HG02588 (cell line): Measurements from ENCODE around the gene FBXO24.

Source experiments
- ATAC-seq: cut with Tn5 transposase; IDR thresholded peaks from one replicate; pipeline ENCODE4 v1.9.1; 2021; ENCODE audit warnings: mild to moderate bottlenecking, moderate library complexity; ENCODE audit not compliant: unreplicated experiment

The FBXO24 gene

DNA sequence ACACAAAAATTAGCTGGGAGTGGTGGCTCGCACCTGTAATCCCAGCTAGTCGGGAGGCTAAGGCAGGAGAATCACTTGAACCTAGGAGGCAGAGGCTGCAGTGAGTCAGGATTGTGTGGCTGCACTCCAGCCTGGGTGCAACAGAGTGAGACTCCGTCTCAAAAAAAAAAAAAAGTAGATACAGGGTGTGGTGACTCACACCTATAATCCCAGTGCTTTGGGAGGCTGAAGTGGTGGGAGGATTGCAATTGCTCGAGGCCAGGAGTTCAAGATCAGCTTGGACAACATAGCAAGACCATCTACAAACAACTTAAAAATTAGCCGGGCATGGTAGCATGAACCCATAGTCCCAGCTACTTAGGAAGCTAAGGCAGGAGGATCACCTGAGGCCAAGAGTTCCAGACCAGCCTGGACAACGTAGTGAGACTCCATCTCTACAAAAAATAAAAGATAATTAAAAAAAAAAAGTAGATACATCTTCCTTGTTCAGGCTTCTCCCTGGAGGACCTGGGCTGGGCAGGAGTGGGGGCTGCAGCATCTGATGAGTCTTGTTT lies 28.3 kb downstream of the FBXO24 start:
- ATAC-seq = no peak

DNA sequence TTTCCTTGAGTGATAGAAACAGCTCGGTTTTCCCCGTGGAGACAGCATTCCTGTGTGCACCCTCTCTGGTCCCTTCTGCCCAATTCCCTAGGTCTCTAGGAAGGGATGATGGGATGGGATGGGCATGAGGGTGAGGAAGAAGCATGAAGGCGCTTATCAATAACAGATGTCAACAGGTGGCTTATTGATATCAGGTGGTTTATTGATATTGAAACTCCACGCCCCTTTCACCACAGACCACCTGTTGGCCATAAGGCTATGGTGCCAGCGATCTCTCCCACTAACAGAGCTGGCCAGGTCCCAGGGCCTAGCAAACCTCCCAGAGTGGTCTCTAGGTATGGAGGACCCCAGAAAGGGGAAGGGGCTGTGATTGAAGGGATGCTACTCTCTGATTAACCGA lies 34.1 kb downstream of the FBXO24 start:
- no peak for ATAC-seq

DNA sequence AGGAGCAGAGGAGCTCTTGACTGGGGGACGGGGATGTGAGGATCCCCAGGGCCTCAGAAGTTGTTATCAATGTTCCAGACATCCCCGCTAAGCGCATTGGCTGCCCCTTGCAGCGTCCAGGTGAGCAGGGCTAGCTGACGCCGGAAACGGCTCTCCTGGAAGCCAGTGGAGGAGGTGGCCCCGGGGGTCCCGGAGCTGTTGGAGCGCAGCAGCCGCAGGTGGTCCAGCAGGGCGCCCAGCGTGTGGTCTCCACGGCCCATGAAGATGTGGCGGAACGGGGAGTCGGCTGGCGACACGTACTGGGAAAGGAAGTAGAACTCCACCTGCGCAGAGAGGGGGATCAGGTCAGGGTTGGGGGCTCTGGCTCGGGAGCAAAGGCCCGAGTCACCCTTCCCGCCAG lies 34.7 kb downstream of the FBXO24 start:
- no peak for ATAC-seq

DNA sequence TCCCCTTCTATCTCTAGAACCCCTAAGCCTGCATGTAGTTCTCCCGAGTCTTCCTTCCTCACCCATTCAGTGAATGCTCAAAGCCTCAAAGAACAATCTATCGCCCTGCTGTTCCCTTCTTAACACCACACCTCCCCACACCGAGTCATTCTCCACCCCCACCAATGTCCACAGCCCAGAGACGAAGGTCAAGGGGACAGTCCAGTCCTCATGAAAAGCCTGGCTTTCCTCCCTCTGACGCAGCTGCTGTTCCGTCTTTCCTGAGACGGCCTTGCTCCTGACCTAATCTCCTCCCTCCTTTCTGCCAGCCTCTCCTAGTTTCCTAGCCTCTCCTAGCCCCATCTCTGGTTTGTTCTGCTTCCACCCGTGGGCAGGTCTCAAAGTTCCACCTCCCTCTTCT lies 35.4 kb downstream of the FBXO24 start:
- ATAC-seq = no peak

DNA sequence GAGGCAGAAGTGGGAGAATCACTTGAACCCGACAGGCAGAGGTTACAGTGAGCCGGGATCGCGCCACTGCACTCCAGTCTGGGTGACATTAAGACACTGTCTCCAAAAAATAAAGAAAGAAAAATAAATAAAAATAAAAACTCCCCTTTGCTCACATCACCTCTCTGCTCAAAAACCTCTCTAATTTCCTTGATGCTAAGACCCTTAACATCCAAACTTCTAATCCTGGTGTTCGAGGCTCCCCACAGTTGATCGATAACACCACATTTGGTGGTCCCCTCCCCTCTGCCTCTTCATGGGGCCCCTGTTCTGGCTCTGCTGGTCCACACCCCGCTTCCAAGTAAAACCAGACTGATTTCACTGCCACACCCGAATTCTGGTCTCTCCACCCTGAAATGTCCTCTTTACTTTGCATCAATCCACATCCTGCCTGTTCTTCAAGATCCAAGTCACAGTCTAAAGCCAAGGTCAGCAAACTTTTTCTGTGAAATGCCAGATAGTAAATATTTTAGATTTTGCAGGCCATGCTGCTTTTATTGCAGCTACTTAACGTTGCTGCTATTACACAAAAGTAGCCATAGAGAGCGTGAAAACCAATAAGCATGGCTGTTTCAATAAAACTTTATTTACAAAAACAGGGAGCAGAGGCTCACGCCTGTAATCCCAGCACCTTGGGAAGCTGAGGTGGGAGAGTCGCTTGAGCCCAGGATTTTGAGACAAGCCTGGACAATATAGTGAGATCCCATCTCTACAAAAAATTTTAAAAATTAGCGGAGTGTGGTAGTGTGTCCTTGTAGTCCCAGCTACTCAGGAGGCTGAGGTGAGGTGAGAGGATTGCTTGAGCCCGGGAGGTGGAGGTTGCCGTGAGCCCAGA lies 38.1 kb downstream of the FBXO24 start:
- no peak for ATAC-seq

DNA sequence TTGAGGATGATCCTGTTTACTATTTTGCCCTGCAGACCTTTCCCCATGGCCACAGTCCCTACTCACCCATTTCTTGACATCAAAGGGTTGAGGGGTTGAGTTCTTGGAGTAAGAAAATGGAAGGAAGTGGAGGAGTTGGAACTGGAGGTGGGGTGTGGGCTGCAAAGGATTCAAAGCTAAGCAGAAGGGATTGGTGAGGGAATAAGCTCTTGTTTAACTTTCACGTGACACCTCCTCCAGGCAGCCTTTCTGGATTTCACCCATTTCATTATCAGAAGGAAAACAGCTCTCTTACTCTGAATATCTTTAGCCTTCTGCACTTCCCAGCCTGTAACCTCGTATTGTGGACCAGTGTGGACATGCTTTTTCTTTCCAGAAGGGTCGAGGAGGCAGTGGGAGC lies 39.9 kb downstream of the FBXO24 start:
- no peak for ATAC-seq

DNA sequence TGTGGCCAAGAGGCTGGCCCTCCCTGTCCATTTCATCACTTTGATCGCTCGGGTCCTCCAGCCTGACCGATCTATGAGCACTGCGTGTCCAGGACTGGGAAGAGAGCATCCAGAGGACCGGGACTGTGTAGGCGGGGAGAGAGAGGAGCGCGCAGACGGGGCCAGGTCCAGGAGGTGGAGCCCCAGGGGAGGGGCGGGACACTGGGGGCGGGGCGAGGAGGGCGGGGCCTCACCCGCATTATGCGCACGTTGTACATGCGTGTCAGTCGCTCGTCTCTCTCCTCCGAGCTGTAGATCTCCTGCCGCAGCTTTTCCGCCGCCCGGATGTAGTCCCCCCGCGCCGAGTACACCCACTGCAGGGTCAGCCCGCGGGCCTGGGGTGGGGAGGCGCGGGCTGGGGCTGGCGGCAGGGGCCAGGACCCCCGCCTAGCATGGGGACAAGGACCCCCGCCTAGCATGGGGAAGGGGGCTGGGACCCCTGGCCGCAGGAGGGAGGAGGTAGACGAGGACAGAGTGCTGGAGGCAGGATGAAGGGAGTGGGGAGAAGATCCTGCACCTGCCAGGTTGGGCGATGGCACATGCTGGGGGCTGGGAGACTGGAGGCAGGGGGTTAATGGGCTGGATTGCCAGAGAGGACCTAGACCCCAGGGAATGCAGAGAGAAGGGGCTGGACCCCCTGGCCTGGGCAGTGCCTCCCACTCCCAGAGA lies 40.6 kb downstream of the FBXO24 start:
- peak; percentile 74 for ATAC-seq

DNA sequence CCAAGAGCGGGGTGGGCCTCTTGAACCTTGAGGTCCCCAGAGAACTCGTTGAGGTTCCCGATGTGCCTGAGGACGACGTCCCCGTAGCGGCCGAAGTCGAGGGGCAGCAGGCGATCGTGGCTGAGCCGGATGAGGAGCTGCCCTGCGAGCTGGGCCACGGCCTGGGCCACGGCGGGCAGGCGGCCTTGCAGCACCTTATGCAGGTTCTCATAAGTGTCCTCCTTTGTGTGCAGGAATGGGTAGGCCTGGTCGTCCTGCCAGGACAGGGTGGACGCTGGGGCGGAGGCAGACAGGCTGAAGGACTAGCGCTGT lies 41.1 kb downstream of the FBXO24 start:
- no peak for ATAC-seq

DNA sequence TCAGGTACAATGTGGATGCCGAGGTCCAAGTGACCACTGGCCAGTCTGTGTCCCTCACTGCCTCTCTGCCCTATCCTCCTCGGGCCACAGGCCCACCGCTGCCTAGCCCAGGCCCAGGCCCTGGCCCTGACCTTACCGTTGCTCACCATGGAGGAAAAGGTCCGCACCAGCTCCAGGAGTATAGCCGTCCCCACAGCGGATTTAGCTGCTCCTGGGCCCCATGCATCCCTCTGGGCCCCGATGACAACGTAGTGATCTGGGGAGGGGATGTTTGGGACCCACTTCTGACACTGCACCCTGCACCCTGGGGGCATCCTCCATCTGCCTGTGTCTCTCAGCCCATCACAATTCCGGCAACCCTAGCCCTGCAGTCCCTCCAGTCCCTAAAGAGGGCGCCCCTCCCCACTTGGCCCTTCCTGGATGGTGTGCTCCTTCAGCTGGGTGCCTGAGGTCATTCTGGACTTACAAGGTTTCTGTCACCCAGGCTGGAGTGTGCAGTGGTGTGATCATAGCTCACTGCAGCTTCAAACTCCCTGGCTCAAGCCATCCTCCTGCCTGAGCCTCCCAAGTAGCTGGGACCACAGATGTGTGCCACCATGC lies 43.1 kb downstream of the FBXO24 start:
- no peak for ATAC-seq

DNA sequence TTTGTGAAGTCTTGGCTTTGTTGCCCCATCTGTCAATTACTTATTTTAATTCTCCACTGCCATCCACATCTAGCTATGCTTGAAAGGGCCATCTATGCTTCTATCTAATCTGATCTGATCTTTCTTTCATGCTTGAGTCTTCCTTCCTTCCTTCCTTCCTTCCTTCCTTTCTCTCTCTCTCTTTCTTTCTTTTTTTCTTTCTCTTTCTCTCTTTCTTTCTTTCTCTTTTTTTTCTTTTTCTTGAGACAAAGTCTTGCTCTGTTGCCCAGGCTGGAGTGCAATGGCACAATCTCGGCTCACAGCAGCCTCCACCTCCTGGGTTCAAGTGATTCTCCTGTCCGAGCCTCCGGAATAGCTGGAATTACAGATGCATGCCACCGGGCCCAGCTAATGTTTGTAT lies 43.9 kb downstream of the FBXO24 start:
- ATAC-seq = no peak

DNA sequence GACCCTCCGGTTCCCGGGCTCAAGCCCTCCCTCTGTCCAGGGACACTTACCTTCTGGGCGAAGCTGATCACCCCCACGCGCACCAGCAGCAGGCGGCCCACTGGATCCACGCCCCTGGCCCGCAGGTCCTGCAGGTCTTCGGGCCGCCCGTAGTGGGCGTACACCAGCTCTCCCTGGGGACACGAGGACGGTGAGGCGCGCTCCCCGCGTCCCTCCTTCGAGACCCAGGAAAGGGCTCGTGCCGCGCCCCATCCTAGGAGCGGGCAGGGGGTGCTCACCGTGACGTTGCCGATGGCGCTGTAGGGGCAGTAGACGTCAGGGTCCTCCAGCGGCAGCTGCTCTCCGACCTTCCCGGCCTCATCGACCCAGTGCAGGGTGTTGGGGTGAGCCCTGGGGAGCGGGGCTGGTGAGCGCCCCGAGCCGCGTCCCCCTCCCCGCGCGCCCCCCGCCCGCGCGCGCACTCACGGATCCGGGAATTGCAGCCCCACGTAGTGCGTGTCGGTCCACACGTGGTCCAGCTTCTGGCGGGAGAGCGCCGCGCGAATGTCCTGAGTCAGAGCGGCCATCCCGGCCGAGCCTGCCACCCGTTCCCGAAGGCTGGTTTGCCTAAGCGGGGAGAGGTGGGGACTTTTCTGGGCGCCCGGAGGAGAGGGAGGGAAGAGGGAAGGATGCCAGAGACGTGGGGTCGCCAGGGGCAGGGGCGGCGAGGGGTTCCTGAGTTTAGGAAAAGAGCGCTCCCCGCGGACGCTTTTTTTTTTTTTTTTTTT lies 47.0 kb downstream of the FBXO24 start:
- peak; percentile 50 for ATAC-seq

DNA sequence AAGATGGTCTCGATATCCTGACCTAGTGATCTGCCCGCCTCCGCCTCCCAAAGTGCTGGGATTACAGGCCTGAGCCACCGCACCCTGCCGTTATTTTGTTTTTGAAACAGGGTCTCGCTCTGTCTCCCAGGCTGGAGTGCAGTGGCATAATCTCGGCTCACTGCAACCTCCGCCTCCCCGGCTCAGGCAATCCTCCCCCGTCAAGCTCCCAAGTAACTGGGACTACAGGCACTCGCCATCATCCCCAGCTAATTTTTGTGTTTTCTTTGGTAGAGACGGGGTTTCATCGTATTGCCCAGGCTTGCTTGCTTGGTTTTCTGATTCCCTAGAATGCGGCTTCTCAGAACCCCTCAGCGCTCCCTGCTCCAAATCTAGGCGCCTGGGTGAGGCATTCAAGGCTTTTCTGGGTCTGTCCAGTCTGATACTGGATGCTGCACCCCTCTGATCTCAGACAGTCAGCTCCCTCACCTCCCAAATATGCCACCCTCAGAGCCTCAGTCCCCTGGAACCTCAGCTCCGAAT lies 53.9 kb downstream of the FBXO24 start:
- no peak for ATAC-seq

DNA sequence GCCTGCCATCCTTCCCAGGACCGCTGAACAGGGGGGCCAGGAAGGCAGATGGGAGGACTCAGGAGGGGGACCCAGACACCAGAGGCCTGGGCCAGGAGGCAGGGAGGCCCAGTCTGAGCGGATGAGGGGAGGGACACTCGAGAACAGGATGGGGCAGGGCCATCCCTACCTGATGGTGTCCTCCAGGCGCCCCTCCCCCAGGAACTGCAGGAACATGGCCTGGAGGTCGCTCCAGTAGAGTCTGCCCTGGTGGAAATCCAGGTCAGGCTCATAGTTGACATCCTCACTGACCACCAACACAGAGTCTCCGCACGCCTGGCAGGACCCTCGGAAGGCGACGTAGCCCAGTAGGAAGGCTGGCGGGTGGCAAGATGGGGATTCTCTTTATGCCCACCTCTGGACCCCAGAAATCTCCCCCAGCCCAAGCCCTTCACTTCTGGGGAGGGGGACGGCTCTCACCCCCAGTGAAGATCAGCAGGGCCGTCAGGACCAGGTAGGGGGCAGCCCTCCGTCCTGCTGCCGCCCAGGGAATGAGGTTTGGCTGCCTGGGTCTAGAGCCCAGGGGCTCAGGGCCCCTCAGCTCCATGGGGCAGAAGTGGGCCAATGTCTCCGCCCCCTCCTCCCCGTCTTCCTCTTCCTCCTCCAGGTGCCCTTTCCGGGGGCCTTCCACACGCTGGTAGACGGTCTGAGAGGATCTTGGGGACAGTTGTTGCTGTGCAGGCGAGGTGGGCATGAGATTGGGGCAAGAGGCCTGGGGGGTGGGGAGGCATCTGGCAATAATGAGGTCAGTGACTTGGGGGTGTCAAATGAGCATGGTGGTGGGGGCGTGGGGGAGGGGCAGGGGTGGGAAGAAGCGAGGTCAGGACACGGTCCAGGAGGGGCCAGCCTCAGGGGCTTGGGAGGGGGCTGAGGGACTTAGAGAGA lies 54.7 kb downstream of the FBXO24 start:
- ATAC-seq = no peak

DNA sequence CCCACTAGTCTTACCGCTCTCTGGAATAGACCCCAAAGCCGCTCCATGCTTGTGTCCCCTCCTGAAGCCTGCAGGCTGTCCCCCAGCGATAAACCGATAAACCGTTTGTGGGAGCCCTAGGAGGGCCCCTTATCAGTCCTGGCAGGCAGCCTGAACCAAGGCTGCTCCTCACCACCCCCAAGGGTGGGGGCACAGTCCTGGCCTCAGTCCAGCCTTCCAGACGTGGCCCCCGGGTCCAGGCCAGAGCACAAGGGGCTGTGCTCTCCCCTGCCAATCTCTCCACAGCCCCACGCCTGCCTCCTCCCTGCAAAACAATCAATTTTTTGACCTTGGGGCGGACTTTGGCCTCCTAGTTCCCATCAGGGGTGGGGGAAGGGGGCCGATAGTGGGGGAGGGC lies 55.3 kb downstream of the FBXO24 start, which contains the start of gene TFR2:
Gene TFR2 (minus strand): TSS at position 90 of the 397 bp plus-strand sequence. CDS start 43 bp downstream, at position 47.
- ATAC-seq = no peak

DNA sequence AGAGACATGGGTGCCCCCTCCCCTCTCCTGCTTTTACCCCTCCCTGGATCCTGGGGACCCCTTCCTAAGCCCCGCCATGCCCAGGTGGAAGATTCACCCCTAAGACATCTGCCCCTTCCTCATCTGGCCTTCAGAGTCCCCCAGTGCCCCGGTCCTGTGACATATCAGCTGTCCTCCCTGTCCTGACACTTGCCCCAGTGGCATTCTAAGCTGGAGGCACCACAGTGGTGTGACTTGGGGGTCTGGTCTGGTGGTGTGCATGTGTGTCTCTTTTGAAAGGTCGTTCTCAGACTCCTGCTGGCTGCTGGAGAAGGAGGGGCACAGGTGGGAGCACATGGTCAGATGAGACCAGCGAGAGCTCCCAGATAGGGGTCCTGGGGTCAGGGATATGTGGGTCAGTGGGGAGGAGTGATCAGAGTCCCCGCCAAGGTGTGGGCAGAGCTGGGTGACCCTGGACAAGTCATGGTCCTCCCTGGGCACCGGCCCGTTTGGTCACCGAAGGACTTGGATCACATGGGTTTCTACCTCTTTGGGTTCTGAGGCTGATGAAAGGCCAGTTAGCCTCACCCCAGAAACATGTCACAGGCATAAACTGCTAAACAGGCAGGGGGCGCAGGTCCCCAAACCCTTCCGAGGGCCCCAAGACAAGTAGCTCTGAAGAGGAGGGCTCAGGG lies 55.9 kb downstream of the FBXO24 start:
- ATAC-seq = no peak

DNA sequence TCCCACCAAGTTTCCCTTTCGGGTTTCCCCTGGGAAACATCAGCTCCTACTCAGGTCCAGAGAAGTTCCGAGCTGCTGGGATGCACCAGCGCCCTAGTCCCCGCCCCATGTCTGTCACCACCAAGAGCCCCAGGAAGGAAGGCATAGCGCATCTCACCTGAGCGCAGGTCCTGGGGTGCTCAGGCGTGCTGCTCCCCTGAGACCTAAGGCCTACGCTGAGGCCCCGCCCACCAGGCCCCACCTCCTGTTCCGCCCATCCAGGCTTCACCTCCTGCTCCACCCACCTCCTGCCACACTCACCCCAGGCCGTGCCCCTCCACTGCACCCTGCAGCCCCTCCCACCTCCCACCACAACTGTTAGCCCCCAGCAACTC lies 56.4 kb downstream of the FBXO24 start:
- ATAC-seq = no peak

DNA sequence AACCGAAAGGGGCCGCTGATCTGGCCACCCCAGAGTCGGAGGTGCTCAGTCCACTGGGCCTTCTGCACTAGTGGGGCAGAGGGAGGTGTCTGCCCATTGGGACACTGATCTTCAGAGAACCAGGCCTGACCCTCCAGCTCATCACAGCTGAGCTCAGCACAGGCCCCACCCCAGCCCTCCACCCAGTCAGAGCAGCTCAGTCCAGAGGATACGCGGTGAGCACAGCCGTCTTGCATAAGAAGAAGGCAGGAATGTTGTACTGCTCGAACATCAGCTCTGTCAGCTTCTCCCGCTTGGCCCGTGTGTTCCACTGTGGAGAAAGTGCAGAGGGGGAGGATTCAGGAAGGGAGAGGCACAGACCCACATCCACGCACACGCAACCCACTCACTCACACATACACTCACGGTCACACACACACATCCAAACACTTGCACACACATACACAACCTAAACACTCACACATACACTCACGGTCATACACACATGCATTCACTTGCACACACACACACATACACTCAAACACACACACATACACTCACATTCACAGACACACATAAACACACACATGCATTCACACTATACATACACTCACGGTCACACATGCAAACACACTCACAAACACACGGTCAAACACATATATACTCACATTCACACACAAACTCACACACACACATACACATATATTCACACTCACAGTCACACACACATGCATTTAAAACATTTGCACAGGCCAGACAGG lies 63.9 kb downstream of the FBXO24 start:
- ATAC-seq = no peak
